Measurements from ENCODE around the gene PRPSAP2. TPM values are rescaled to one million over a fixed set of nuclear protein-coding genes. Genes with fewer than 3 reads are reported as not detected.

The PRPSAP2 gene
- total RNA-seq, 2 donors from 2014 or later: 34.8 to 35.9 TPM

- no peak overlapping the region for H3K4me3 ChIP-seq
- H3K27me3 ChIP-seq: no peaks in the 10 kb centered on the region
- no peak overlapping the region for H3K9ac ChIP-seq (ENCODE audit: low read depth in 2 of 2, low read length in 2 of 2)
- no peak overlapping the region for H3K27ac ChIP-seq
- no peaks in the 10 kb centered on the region for H3K9me3 ChIP-seq
- no peak for TF ChIP-seq CTCF (IDR thresholded peaks at IDR 0.05)
- DNase-seq: no peak
- H3K36me3 ChIP-seq: no peaks in the 10 kb centered on the region
- intact Hi-C loops (cut with DNase I): loop anchor here (10.0 kb wide), 1 partner anchor 65 kb away; no protein-coding TSS in a partner anchor
- H3K4me1 ChIP-seq: no peaks in the 10 kb centered on the region
Observed at GRCh38 chr17:18960241-18960665, 102.3 kb downstream of the PRPSAP2 start.

GRCh38 chr17:18960803-18961511 is 103.0 kb downstream of the PRPSAP2 start:
- H3K36me3 ChIP-seq: no peaks in the 10 kb centered on the region
- peak; percentile 94 for TF ChIP-seq CTCF (IDR thresholded peaks at IDR 0.05)
- H3K9me3 ChIP-seq: no peaks in the 10 kb centered on the region
- intact Hi-C loops (cut with DNase I): loop anchor here (10.0 kb wide), 1 partner anchor 64 kb away; no protein-coding TSS in a partner anchor
- no peak overlapping the region for H3K4me3 ChIP-seq
- no peaks in the 10 kb centered on the region for H3K27me3 ChIP-seq
- DNase-seq: peak; percentile 90
- H3K9ac ChIP-seq (ENCODE audit: low read depth in 2 of 2, low read length in 2 of 2): no peak overlapping the region
- no peaks in the 10 kb centered on the region for H3K4me1 ChIP-seq
- H3K27ac ChIP-seq: no peak overlapping the region

GRCh38 chr17:18961634-18962493 is 103.9 kb downstream of the PRPSAP2 start:
- Histone ChIP-seq H3K4me3 (no peak overlapping the region), H3K36me3 (no peaks in the 10 kb centered on the region), H3K27me3 (no peaks in the 10 kb centered on the region), H3K9me3 (no peaks in the 10 kb centered on the region), H3K9ac (ENCODE audit: low read depth in 2 of 2, low read length in 2 of 2) (no peak overlapping the region), H3K27ac (no peak overlapping the region), H3K4me1 (no peaks in the 10 kb centered on the region)
- intact Hi-C loops (cut with DNase I): loop anchor here (10.0 kb wide), 1 partner anchor 63 kb away; no protein-coding TSS in a partner anchor
- DNase-seq: no peak
- no peak for TF ChIP-seq CTCF (IDR thresholded peaks at IDR 0.05)

GRCh38 chr17:18962494-18962815 is 104.5 kb downstream of the PRPSAP2 start:
- Histone ChIP-seq H3K4me3 (no peak overlapping the region), H3K27me3 (no peaks in the 10 kb centered on the region), H3K9ac (ENCODE audit: low read depth in 2 of 2, low read length in 2 of 2) (no peak overlapping the region), H3K36me3 (no peaks in the 10 kb centered on the region), H3K27ac (no peak overlapping the region), H3K9me3 (no peaks in the 10 kb centered on the region), H3K4me1 (no peaks in the 10 kb centered on the region)
- TF ChIP-seq CTCF (IDR thresholded peaks at IDR 0.05): no peak
- intact Hi-C loops (cut with DNase I): loop anchor here (10.0 kb wide), 1 partner anchor 62 kb away; no protein-coding TSS in a partner anchor
- peak; percentile 21 for DNase-seq

- H3K9me3 ChIP-seq: no peaks in the 10 kb centered on the region
- H3K4me1 ChIP-seq: peaks cover 5% of the 10 kb centered on the region
- H3K27ac ChIP-seq: no peak overlapping the region
- no peaks in the 10 kb centered on the region for H3K27me3 ChIP-seq
- intact Hi-C loops (cut with DNase I): loop anchor here (10.0 kb wide), 1 partner anchor 61 kb away; no protein-coding TSS in a partner anchor
- no peak overlapping the region for H3K4me3 ChIP-seq
- TF ChIP-seq CTCF (IDR thresholded peaks at IDR 0.05): no peak
- peak overlapping the region in 1 of 2 donors; percentile 51 for H3K9ac ChIP-seq (ENCODE audit: low read depth in 2 of 2, low read length in 2 of 2)
- peak; percentile 20 for DNase-seq
- no peaks in the 10 kb centered on the region for H3K36me3 ChIP-seq
Observed at GRCh38 chr17:18963126-18964017, 105.4 kb downstream of the PRPSAP2 start.

Data from colonic mucosa (tissue), 4 donors.